H1 (cell line): ENCODE data around the gene ZNF408.

ENCODE experiments used
- CEBPB ChIP-seq: IDR thresholded peaks from 2 replicates; pipeline ENCODE4 v1.6.1; 2012; ENCODE audit warnings: low read depth, low read length
- EZH2 ChIP-seq: fragments of 200-600 bp; sonication (generic); IDR thresholded peaks from 2 replicates; pipeline ENCODE4 v1.7.1; 2012; ENCODE audit warnings: low read depth, mild to moderate bottlenecking, moderate library complexity, low read length, inconsistent platforms; ENCODE audit not compliant: severe bottlenecking
- POLR2A ChIP-seq, 2 experiments: IDR thresholded peaks; 1 replicate in 1 of 2; 2 replicates in 1 of 2; pipeline ENCODE4 v1.6.1; 2011; ENCODE audit warnings: low read depth in 2 of 2, low read length in 2 of 2, mild to moderate bottlenecking in 2 of 2; ENCODE audit errors: control extremely low read depth in 1 of 2
- POLR2AphosphoS5 ChIP-seq: IDR thresholded peaks from 2 replicates; pipeline ENCODE4 v1.6.1; 2011; ENCODE audit warnings: low read depth, low read length
- RAD21 ChIP-seq, 2 experiments: IDR thresholded peaks in 1 of 2; conservative IDR thresholded peaks in 1 of 2; 2 replicates each; pipeline ENCODE4 v1.6.1; 2011; ENCODE audit warnings: low read depth in 2 of 2, low read length in 2 of 2, improper control_type of control experiment in 1 of 2, inconsistent platforms in 1 of 2, mild to moderate bottlenecking in 1 of 2, moderate library complexity in 1 of 2
- RFX5 ChIP-seq: IDR thresholded peaks from 2 replicates; pipeline ENCODE4 v1.6.1; 2011; ENCODE audit warnings: low read depth, low read length, improper control_type of control experiment, borderline replicate concordance
- SIRT6 ChIP-seq: IDR thresholded peaks from one replicate; pipeline ENCODE4 v1.7.1; 2012; ENCODE audit warnings: low read length, inconsistent platforms
- SP2 ChIP-seq: IDR thresholded peaks from 2 replicates; pipeline ENCODE4 v1.6.1; 2012; ENCODE audit warnings: mild to moderate bottlenecking, low read length, inconsistent platforms
- SRF ChIP-seq: IDR thresholded peaks from 2 replicates; pipeline ENCODE4 v1.6.1; 2011; ENCODE audit warnings: mild to moderate bottlenecking, low read depth, low read length, moderate library complexity
- YY1 ChIP-seq: IDR thresholded peaks from 2 replicates; pipeline ENCODE4 v1.6.1; 2011; ENCODE audit warnings: low read depth, mild to moderate bottlenecking, low read length
- TF ChIP-seq, protein P1 (sequence below), 3 experiments: IDR thresholded peaks; 1 replicate in 2 of 3; 2 replicates in 1 of 3; pipeline versions ENCODE4 v1.5.1 to v1.6.1; 2011; ENCODE audit warnings: low read length in 3 of 3, mild to moderate bottlenecking in 3 of 3, inconsistent platforms in 2 of 3, low read depth in 1 of 3, moderate library complexity in 1 of 3; ENCODE audit not compliant: insufficient read depth in 1 of 3; ENCODE audit errors: control extremely low read depth in 1 of 3
- TF ChIP-seq, protein P2 (sequence below): IDR thresholded peaks from 2 replicates; pipeline ENCODE4 v1.6.1; 2012; ENCODE audit warnings: inconsistent platforms

DNA sequence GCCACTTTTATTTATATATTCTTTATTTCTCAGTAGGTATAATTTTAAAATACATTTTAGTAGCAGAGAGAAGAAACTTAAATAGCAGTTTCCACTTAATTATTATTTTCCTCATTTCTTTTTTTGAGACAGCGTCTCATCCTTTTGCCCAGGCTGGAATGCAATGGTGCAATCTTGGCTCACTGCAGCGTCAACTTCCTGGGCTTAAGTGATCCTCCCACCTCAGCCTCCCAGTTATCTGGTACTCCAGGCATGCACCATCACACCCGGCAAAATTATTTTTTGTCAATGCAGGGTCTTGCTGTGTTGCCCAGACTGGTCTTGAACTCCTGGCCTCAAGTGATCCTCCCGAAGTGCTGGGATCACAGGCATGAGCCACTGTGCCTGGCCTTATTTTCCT is 45.2 kb upstream of the ZNF408 start:
- TF ChIP-seq EZH2 (no peak), YY1 (no peak), SRF (no peak), RFX5 (no peak), RAD21 (IDR thresholded peaks at IDR 0.05 in 1 of 2, conservative IDR thresholded peaks at IDR 0.05 in 1 of 2; ENCODE audit: low read depth in 2 of 2, low read length in 2 of 2) (no peak), POLR2A (IDR thresholded peaks at IDR 0.05; ENCODE audit: control extremely low read depth in 1 of 2, low read depth in 2 of 2, low read length in 2 of 2) (no peak), CEBPB (no peak), POLR2AphosphoS5 (no peak), SP2 (no peak), SIRT6 (no peak)
- TF ChIP-seq, protein P1, sequence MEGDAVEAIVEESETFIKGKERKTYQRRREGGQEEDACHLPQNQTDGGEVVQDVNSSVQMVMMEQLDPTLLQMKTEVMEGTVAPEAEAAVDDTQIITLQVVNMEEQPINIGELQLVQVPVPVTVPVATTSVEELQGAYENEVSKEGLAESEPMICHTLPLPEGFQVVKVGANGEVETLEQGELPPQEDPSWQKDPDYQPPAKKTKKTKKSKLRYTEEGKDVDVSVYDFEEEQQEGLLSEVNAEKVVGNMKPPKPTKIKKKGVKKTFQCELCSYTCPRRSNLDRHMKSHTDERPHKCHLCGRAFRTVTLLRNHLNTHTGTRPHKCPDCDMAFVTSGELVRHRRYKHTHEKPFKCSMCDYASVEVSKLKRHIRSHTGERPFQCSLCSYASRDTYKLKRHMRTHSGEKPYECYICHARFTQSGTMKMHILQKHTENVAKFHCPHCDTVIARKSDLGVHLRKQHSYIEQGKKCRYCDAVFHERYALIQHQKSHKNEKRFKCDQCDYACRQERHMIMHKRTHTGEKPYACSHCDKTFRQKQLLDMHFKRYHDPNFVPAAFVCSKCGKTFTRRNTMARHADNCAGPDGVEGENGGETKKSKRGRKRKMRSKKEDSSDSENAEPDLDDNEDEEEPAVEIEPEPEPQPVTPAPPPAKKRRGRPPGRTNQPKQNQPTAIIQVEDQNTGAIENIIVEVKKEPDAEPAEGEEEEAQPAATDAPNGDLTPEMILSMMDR (IDR thresholded peaks at IDR 0.05; ENCODE audit: control extremely low read depth in 1 of 3, insufficient read depth in 1 of 3, low read depth in 1 of 3, low read length in 3 of 3) = no peak
- TF ChIP-seq, protein P2, sequence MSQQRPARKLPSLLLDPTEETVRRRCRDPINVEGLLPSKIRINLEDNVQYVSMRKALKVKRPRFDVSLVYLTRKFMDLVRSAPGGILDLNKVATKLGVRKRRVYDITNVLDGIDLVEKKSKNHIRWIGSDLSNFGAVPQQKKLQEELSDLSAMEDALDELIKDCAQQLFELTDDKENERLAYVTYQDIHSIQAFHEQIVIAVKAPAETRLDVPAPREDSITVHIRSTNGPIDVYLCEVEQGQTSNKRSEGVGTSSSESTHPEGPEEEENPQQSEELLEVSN = no peak
